Astrocyte of the cerebellum (primary cell): ENCODE measurements around the gene HAPSTR1.
"Not testable (repeated sequence)": the region's sequence is repeated elsewhere in the genome, so short reads cannot be mapped to it uniquely, and the experiment has no call there.

Experiments
- DNase-seq: peaks from one replicate; pipeline ENCODE4 v3.0.0-alpha.2; 2011; ENCODE audit warnings: low read depth
- H3K4me3 ChIP-seq: 2 replicates; pipeline ENCODE4 v1.5.1; 2011; ENCODE audit warnings: mild to moderate bottlenecking, low read depth, low read length, moderate library complexity
- CTCF ChIP-seq: IDR thresholded peaks from 2 replicates; pipeline ENCODE4 v1.5.1; 2012; ENCODE audit warnings: low read length, low read depth, moderate library complexity, mild to moderate bottlenecking; ENCODE audit errors: missing control alignments
- in situ Hi-C: cut with HindIII; loops from 2 replicates; pipeline ENCODE4 v1.10.0; 2017; ENCODE audit warnings: low sequenced_read_pairs

The HAPSTR1 gene

GRCh38 chr16:9068886-9069285 lies 22.6 kb upstream of the HAPSTR1 start:
- no peak overlapping the region for H3K4me3 ChIP-seq
- in situ Hi-C loops, result no loop called here
- no peak for DNase-seq
- no peak for TF ChIP-seq CTCF

GRCh38 chr16:9070254-9070653 lies 21.2 kb upstream of the HAPSTR1 start:
- in situ Hi-C loops, result no loop called here
- H3K4me3 ChIP-seq, result no peak overlapping the region
- DNase-seq, result no peak
- TF ChIP-seq CTCF, result no peak

GRCh38 chr16:9071377-9071776 lies 20.1 kb upstream of the HAPSTR1 start:
- H3K4me3 ChIP-seq, result no peak overlapping the region
- in situ Hi-C loops, result no loop called here
- no peak for TF ChIP-seq CTCF
- no peak for DNase-seq

GRCh38 chr16:9072806-9073341 lies 18.6 kb upstream of the HAPSTR1 start:
- H3K4me3 ChIP-seq, result no peak overlapping the region
- in situ Hi-C loops, result no loop called here

GRCh38 chr16:9075299-9076071 lies 16.0 kb upstream of the HAPSTR1 start:
- TF ChIP-seq CTCF, result no peak
- no peak overlapping the region for H3K4me3 ChIP-seq
- in situ Hi-C loops, result no loop called here
- no peak for DNase-seq

More at GRCh38 chr16:9072806-9073341, 18.6 kb upstream of the HAPSTR1 start:
- no peak for TF ChIP-seq CTCF
- DNase-seq, result peak; percentile 92

GRCh38 chr16:9077091-9077809 lies 14.2 kb upstream of the HAPSTR1 start:
- H3K4me3 ChIP-seq, result no peak overlapping the region
- DNase-seq, result no peak
- TF ChIP-seq CTCF, result no peak
- in situ Hi-C loops, result no loop called here

GRCh38 chr16:9078467-9079429 lies 12.7 kb upstream of the HAPSTR1 start:
- H3K4me3 ChIP-seq, DNase-seq, in situ Hi-C loops: not testable (repeated sequence)
